Body of pancreas (tissue), 4 donors: Measurements from ENCODE around the gene PPRC1. TPM values are rescaled to one million over a fixed set of nuclear protein-coding genes. Genes with fewer than 3 reads are reported as not detected.

Experiments used
- ATAC-seq: fragments of 150-250 bp; one replicate; pipeline ENCODE4 v1.9.1; 2016
- DNase-seq, 4 donors: peaks; one replicate each; pipeline ENCODE4 v3.0.0-alpha.2; 2019
- H3K27ac ChIP-seq, 4 donors: fragments of 200-600 bp; sonication (generic); 1 replicate in 3 of 4; 2 replicates in 1 of 4; pipeline versions ENCODE4 v1.5.1 to v1.6.1; 2016 to 2019; ENCODE audit warnings: mild to moderate bottlenecking in 1 of 4, mixed read lengths in 1 of 4, moderate library complexity in 1 of 4
- H3K27me3 ChIP-seq, 2 donors: fragments of 200-600 bp; sonication (generic); one replicate each; pipeline ENCODE4 v1.6.0; 2016; ENCODE audit warnings: mild to moderate bottlenecking in 1 of 2
- H3K36me3 ChIP-seq, 2 donors: fragments of 200-600 bp; sonication (generic); replicated peaks in 1 of 2; 2 replicates each; pipeline ENCODE4 v1.5.1; 2016; ENCODE audit warnings: low read depth in 2 of 2; ENCODE audit not compliant: insufficient read depth in 1 of 2
- H3K4me1 ChIP-seq: fragments of 200-600 bp; sonication (generic); one replicate; pipeline ENCODE4 v1.6.0; 2016
- H3K4me3 ChIP-seq, 2 donors: fragments of 200-600 bp; sonication (generic); 1 replicate in 1 of 2; 2 replicates in 1 of 2; pipeline ENCODE4 v1.5.1; 2016 to 2019
- H3K9me3 ChIP-seq, 3 donors: fragments of 200-600 bp; sonication (generic); 1 replicate in 2 of 3; 2 replicates in 1 of 3; pipeline ENCODE4 v1.5.1; 2016
- POLR2A ChIP-seq, 3 donors: fragments of 450-650 bp; IDR thresholded peaks; one replicate each; pipeline ENCODE4 v1.6.1; 2016; ENCODE audit warnings: antibody characterized with exemption in 3 of 3, mild to moderate bottlenecking in 2 of 3
- WGBS, 2 donors: methylation state at CpG; one replicate each; pipeline ENCODE4 v1.1.5; 2017; 5-methylcytosine and 5-hydroxymethylcytosine counted together
- intact Hi-C: fragments of 100-400 bp; cut with DNase I; formaldehyde crosslinking; loops from one replicate; pipeline ENCODE4 v1.15.1; 2023
- total RNA-seq, 2 donors: library from RNA; depleted of rRNA; stranded (reverse); fragments of >200 nt; gene quantifications; one replicate each; pipeline ENCODE4 v1.1.0, GENCODE V29; 2016
- TF ChIP-seq, protein P1 (sequence below), 7 experiments: fragments of 450-650 bp in 4 of 7; fragments of 200-600 bp in 3 of 7; sonication (generic) in 3 of 7; IDR thresholded peaks; one replicate each; pipeline ENCODE4 v1.5.1; 2016 to 2019; ENCODE audit warnings: antibody characterized with exemption in 7 of 7

The PPRC1 gene
- total RNA-seq, 2 donors from 2014 or later: 17.9 to 37.6 TPM

DNA sequence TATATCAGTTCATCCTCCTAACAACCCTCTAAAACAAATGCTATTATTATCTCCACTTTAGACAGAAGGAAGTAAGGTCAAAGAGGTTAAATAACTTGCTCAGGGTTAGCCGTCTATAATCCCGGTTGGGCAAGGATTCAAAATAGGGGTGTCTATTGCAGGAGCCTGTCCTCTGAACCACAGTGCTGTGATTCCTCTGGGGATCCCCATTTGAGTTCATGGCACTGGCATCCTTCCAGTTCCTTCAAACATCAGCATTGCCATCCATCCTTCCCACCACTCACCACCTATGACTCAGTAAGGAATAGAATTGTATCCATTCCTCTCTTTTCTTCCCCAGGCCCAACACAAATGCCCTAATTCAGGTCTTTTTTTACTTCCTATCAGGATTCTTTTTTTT lies 42.1 kb upstream of the PPRC1 start:
- DNase-seq: no peak
- intact Hi-C loops: no loop called here
- WGBS, 2 donors: 64 to 68% methylated on average over 2 of the region's 2 CpGs
- Histone ChIP-seq H3K27me3 (no peaks in the 10 kb centered on the region), H3K9me3 (no peaks in the 10 kb centered on the region), H3K4me3 (no peak overlapping the region), H3K27ac (no peak overlapping the region), H3K36me3 (no peaks in the 10 kb centered on the region), H3K4me1 (no peaks in the 10 kb centered on the region)
- no peak for ATAC-seq
- TF ChIP-seq POLR2A (IDR thresholded peaks at IDR 0.05): no peak
- TF ChIP-seq, protein P1, sequence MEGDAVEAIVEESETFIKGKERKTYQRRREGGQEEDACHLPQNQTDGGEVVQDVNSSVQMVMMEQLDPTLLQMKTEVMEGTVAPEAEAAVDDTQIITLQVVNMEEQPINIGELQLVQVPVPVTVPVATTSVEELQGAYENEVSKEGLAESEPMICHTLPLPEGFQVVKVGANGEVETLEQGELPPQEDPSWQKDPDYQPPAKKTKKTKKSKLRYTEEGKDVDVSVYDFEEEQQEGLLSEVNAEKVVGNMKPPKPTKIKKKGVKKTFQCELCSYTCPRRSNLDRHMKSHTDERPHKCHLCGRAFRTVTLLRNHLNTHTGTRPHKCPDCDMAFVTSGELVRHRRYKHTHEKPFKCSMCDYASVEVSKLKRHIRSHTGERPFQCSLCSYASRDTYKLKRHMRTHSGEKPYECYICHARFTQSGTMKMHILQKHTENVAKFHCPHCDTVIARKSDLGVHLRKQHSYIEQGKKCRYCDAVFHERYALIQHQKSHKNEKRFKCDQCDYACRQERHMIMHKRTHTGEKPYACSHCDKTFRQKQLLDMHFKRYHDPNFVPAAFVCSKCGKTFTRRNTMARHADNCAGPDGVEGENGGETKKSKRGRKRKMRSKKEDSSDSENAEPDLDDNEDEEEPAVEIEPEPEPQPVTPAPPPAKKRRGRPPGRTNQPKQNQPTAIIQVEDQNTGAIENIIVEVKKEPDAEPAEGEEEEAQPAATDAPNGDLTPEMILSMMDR (IDR thresholded peaks at IDR 0.05): no peak

DNA sequence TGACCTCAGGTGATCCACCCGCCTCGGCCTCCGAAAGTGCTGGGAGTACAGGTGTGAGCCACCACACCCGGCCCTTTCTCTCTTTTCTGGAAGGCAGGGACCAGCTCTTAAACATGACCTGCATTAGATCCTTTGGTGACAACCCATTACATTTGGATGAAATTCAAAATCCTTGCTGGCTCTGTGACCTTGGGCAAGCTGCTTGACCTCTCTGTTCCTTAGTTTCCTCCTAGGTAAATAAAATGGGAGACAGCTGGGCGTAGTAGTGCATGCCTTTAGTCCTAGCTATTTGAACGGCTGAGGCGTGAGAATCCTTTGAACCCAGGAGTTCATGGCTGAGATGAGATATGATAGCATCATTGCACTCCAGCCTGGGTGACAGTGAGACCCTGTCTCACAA lies 36.4 kb upstream of the PPRC1 start:
- no peaks in the 10 kb centered on the region for H3K9me3 ChIP-seq
- ATAC-seq (no peak), DNase-seq (no peak)
- H3K27ac ChIP-seq: no peak overlapping the region
- no peaks in the 10 kb centered on the region for H3K4me1 ChIP-seq
- intact Hi-C loops: no loop called here
- 90 to 97% methylated on average over 7 of the region's 7 CpGs for WGBS, 2 donors
- no peaks in the 10 kb centered on the region for H3K27me3 ChIP-seq
- H3K4me3 ChIP-seq: no peak overlapping the region
- TF ChIP-seq POLR2A (IDR thresholded peaks at IDR 0.05): no peak
- TF ChIP-seq, protein P1 (IDR thresholded peaks at IDR 0.05): no peak
- H3K36me3 ChIP-seq: no peaks in the 10 kb centered on the region

DNA sequence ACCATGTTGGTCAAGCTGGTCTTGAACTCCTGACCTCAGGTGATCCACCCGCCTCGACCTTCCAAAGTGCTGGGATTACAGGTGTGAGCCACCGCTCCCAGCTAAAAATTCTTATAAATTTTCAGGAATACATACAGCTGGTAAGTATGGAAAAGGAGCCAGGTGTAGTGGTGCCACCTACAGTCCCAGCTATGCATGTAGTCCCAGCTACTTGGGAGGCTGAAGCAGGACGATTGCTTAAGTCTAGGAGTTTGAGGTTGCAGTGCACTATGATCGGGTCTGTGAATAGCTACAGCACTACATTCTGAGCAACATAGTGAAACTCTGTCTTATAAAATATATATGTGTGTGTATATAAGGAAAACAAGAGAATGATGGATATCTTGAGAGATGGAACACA lies 31.7 kb upstream of the PPRC1 start:
- H3K27ac ChIP-seq: no peak overlapping the region
- WGBS, 2 donors: 72 to 83% methylated on average over 5 of the region's 5 CpGs
- H3K27me3 ChIP-seq: no peaks in the 10 kb centered on the region
- TF ChIP-seq, protein P1 (IDR thresholded peaks at IDR 0.05): no peak
- no peak for TF ChIP-seq POLR2A (IDR thresholded peaks at IDR 0.05)
- H3K4me3 ChIP-seq: no peak overlapping the region
- H3K9me3 ChIP-seq: no peaks in the 10 kb centered on the region
- no peak for DNase-seq
- no peaks in the 10 kb centered on the region for H3K36me3 ChIP-seq
- ATAC-seq: no peak
- intact Hi-C loops: no loop called here
- H3K4me1 ChIP-seq: no peaks in the 10 kb centered on the region

DNA sequence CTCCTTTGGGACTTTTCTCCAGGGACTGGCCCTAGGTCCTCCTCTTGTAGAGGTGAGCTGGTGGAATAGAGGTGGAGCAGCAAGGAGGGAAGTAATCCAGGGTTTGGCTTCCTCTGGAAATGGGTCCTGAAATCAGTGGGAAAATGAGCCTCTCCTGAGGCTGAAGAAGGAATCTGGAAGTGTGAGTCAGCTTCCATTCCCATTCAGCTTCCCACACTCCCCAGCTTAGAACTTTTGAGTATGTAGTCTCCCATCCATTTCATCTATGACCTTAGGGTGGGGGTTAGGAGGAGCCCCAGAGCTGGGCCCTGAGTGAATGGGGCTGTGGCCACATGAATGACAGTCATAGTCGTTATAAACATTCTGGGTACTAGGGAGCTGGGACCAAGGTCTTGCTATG lies 30.4 kb upstream of the PPRC1 start:
- no peaks in the 10 kb centered on the region for H3K36me3 ChIP-seq
- intact Hi-C loops: no loop called here
- no peaks in the 10 kb centered on the region for H3K27me3 ChIP-seq
- TF ChIP-seq, protein P1 (IDR thresholded peaks at IDR 0.05): no peak
- TF ChIP-seq POLR2A (IDR thresholded peaks at IDR 0.05): no peak
- H3K27ac ChIP-seq: no peak overlapping the region
- H3K9me3 ChIP-seq: no peaks in the 10 kb centered on the region
- H3K4me3 ChIP-seq: no peak overlapping the region
- WGBS, 2 donors: 81 to 88% methylated on average over 1 of the region's 1 CpG
- H3K4me1 ChIP-seq: no peaks in the 10 kb centered on the region
- ATAC-seq: no peak
- DNase-seq: no peak

DNA sequence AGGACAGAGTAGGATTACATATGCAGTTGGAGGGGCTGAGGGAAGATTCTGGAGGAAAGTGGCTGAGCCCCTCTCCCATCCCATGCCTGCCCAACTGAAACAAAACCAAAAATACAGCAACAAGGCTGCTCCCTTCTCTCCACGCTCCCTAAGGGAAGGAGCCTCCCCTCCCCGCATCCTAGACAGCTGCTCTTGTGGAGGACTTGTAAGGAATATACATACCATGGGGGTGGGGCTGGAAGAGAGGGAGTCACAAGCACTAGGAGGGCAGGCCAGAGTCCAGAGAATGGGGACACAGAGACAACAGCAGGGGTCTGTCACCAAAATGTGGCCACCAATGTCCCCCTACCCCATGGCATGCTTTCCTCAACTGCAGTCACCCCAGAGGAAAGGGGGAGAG lies 25.8 kb upstream of the PPRC1 start:
- intact Hi-C loops: no loop called here
- WGBS, 2 donors: 84 to 94% methylated on average over 2 of the region's 2 CpGs
- Histone ChIP-seq H3K27me3 (no peaks in the 10 kb centered on the region), H3K9me3 (no peaks in the 10 kb centered on the region), H3K4me1 (no peaks in the 10 kb centered on the region), H3K4me3 (no peak overlapping the region), H3K27ac (no peak overlapping the region), H3K36me3 (peaks cover 10 to 29% of the 10 kb centered on the region in 2 donors)
- no peak for TF ChIP-seq POLR2A (IDR thresholded peaks at IDR 0.05)
- TF ChIP-seq, protein P1 (IDR thresholded peaks at IDR 0.05): no peak
- DNase-seq (no peak), ATAC-seq (no peak)
